NCI-H524 (cell line): Measurements from ENCODE around the gene FBLN7.

Source experiments
- DNase-seq, 2 experiments: peaks; one replicate each; lab custom pipeline; 2025; lab: John Stamatoyannopoulos, UW

Gene FBLN7

DNA sequence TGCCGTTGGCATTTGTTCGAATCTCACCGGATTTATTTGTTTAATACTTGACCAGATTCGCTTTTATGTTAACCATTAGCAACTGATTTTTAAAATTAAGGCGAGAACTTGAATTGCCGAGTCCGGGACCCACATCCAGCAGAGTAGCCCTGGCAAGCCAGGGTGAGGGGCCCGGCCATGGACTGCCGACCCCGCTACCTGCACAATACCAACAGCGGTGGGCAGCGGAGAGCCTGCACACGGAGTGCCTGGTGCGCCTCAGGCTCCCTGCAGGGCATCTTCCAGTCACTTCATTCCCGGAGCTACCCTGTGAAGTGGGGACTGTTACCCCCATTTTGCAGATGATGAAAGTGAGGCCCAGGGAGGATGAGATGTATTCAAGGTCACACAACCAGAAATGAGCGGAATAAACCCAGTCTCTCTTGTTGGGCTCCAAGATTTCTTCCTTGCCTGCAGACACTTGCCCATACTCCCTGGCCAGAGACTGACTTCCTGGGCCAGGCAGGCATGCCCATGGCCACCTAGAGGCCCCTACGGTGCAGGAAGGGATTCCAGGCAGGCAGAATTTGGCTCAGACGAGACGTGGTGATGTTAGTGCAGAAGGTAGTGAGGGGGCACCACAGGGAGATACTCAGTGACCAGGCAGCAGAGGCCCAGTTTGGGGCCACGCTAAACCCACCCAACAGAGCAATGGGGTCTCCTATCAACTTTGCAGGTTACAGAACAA lies 2.9 kb downstream of the FBLN7 start:
- no peak for DNase-seq

DNA sequence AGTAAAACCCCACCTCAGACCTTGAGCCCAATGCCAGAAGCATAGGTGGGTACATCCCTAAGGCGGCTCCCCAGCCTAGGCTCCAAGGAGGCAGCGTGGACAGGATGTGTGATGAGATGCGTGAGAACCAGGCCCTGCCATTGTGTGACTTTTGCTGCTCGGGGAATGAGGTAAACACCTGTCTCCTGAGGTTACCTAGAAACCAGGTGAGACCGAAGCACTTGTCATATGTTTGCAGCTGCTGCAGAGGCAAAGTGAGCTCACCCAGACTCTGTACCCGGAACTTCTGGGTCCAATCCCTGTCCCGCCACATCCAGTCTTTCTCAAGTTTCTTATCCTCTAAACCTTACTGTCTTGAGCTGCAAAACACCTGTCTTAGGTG lies 3.4 kb downstream of the FBLN7 start:
- no peak for DNase-seq

DNA sequence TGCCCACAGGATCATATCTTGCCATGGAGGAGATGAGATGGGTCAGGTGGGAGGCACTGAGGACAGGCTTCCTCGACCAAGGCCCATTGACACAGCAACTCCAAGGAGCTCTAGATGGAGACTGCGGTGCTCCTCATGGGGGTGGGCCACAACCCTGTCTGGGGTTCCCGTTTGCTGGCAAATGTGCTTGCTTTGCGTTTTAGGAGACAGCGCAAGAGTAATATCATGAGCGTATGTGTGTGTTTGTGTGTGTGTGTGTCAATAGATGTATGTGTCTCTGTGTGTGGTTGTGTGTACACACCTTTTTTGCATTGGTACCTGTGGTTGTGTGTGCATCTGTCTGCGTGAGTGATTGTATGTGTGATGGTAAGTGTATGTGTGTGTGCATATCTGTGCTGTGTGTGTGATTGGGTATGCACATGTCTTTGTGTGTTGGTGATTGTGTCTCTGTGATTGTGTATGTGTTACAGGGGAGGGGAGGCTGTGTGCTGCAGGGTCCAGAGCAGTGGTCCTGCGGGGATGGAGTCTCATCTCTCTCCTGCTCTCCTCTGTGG lies 4.4 kb downstream of the FBLN7 start:
- DNase-seq: no peak

DNA sequence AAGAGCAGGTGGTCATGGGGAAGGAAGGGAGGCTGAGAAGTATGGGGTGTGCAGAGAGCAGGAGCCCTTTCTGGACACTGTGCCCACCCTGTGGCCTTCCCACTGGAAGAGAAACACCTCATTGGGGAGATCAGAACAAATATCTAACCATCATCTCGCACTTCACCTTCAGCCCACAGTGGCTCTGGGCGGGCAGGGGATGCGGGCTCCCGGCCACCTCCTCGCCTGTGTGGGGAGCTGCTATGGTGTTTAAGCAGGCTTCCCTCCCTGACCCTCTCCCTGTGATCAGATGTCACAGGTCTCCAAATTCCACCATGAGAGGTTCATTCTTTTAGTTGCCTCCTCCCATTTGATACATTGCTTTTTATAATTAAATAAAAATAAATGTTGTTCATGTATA lies 5.0 kb downstream of the FBLN7 start:
- DNase-seq: no peak

DNA sequence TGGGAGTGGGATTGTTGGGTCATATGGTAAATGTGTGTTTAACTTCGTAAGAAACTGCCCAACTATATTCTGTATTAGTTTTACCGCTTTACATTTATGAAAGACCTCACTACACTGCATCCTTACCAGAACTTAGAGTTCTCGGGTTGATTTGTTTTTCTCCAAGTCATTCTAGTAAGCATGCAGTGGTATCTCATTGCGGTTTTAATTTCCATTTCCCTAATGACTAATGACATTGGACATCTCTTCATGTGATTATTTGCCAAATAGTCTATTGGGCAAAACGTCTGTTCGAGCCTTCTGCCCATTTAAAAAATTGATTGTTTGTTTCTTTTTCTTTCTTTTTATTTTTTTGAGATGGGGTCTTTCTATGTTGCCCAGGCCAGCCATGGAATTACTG lies 6.8 kb downstream of the FBLN7 start:
- no peak for DNase-seq

DNA sequence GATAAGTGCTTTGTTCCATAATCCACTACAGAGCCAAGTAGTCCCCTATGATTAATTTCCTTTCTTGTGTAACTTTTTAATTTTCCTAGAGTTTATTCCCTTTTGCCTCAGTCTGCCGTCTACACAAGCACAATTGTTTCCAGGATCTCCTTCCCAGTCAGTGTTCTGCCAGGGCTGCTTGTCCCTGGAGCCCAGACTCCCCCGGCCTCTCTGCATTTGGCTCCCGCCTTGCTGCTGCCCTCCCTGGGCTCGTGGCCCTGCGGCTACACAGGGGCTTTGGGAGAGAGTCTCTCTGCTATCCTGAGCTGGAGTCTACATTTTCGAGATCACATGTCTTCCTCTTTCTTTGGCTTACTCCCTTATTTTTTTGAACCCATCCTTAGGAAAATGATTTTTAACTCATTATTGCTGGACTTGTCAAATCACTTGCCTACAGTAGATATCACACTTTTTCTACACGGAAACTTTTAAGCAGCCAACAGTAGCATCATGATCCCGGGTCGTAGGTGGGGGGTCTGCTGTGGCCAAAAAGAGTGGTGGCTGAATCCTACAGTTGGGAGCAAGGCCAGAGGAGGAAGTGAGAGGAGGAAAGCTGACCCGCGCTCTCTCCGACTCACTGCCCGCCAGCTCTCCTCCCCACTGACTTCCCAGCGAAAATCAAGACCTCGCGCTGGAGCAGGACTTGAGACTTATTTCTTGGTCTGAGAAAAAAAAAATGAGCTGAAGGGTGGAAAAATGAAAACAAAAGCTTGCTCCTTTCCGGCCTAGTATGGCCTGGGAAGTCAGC lies 9.4 kb downstream of the FBLN7 start:
- no peak for DNase-seq

DNA sequence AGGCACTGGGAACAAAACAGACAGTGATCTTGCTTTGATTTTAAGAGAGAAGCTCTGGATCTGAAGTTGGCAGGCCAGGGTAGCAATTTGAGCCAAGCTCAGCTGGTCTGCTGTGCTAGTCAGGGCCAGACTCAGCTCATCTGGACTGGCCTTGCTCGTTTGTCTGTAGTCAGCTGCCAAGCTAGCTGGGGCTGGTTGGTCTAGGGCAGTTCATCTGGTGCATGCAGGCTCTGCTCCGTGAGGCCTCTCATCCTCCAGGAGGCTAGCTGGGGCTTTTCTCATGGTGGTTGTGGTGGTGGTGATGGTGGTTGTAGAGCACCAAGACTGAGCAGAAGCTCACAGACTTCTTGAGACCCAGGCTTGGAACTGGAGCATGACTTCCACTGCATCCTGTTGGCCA lies 10.3 kb downstream of the FBLN7 start:
- no peak for DNase-seq

DNA sequence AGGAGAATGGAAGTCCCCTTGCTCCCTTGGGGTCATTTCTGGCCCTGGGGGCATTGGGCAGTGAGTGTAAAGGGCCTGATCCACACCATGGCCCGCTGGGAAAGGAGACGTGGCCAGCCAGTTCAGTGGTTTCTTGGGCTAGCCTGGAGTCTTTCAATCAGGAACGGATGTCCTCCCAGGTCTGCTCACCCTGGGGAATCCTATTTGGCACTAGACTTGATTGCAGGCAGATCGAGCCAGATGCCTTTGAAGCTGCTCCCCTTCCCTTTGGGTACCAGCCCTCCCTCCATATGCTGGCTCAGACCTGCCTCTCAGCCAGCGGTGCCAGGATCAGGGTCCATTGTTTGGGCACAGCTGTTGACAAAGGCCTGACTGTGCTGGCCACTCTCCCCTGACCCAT lies 11.0 kb downstream of the FBLN7 start:
- no peak for DNase-seq

DNA sequence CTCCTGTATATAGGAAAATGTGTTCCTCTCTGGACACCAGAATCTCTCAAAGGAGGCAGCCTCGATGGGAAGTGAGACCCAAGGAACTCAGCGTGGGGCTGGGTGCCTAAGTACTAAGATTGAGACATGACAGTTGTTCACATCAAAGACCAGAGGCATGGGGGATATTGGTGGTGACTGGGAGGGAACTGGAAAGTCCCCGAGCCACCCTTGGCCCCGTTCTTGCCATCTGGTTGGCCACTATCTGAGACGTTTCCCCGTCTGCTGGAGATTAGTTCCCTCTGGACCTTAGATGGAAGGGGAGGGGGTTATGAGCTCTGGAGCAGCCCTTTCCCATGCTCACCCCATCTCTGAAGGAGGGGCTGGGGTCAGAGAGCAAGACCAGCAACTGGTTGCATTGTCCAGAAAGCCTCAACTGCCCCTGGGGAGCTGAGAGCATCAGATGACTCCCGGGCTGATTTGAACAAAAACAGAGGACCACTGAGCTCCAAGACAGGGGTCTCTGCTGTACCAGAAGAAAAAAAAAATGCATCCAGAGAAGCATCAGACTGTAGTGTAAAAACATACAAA lies 11.8 kb downstream of the FBLN7 start:
- DNase-seq: no peak

DNA sequence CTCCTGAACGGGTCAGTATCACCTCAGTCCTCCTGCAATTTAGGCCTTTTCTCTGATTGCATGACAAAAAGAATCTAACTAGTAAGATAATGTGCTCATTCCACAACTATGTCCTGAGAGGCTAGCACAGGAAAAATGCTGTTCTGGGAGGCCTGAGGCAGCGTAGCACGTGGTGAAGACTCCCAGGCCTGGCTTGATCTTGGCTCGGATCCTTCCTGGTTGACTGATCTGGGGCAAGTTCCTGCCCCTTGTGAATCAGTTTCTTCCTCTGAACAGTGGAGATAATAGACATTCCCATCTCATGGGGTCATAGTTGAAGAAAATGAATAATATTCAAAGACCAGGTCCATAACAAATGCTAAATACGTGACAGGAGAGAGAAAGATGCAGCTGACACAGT lies 12.3 kb downstream of the FBLN7 start:
- DNase-seq: no peak

DNA sequence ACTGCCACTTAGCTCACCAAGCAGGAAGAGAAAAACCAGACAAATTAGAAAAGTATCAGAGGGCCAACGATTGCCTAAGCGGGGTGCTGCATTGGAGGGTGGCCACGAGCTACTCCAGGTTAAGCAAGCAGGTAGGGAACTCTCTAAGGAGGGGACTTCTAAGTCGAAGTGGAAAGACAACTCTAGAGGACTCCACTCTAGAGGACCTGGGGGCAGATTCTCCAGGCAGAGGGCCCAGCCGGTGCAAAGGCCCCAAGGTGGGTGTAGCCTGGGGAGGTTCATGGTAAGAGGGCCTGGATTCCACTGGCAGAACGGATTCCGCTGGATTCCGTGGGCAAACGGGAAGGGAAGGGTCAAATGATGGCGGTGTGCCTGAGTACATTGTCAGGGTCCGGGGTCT lies 12.7 kb downstream of the FBLN7 start:
- no peak for DNase-seq

DNA sequence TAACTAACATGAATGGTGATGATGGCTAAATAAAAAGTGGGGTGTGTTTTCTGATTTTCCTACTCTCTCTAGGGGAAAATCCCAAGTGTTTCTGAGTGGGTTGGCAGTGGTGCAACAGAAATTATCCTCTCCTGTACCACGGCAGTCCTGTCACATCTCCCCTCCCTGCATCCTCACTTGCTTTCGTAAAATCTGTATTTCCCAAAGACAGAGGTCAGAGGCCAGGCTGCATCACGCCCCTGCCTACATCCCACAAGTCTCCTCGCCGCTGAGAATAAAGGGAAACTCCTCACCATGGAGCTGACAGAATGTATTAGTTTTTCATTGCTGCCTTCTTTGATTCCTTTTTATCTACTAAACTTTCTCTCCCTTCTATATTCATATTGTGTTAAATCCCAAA lies 13.1 kb downstream of the FBLN7 start:
- no peak for DNase-seq

DNA sequence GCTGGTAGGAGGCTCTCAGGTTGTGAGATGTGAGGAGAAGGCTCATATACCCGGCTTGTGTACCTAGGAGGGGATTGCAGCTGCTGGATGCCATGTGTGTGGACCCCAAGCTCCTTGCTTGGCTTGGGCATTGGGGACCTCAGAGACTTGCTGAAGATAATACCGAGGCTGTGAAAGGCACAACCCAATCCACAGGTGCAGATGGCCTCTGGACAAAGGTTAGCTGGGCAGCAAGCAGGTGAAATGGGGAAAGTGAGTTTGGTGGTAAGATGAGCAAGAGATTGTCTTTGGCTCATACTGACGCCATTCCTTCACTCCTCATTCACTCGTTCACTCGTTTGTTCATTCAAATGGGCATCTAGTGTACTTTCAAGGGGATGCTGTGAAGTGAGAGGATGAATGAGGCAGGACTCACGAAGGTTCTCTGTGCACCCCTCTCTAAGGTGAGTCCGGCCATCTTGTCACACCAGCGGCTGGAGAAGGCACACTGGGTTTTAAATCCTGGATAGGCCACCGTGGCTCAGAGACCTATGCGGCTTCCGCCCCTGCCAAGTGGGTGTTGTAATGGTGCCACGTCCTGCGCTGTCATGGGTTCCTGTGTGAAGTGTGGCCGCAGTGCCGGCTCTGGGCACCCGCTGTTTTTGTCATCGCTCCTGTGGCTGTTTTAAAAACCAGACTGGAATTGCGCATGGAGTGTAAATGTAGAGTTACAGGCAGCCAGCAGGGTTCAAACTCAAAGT lies 13.7 kb downstream of the FBLN7 start:
- no peak for DNase-seq

DNA sequence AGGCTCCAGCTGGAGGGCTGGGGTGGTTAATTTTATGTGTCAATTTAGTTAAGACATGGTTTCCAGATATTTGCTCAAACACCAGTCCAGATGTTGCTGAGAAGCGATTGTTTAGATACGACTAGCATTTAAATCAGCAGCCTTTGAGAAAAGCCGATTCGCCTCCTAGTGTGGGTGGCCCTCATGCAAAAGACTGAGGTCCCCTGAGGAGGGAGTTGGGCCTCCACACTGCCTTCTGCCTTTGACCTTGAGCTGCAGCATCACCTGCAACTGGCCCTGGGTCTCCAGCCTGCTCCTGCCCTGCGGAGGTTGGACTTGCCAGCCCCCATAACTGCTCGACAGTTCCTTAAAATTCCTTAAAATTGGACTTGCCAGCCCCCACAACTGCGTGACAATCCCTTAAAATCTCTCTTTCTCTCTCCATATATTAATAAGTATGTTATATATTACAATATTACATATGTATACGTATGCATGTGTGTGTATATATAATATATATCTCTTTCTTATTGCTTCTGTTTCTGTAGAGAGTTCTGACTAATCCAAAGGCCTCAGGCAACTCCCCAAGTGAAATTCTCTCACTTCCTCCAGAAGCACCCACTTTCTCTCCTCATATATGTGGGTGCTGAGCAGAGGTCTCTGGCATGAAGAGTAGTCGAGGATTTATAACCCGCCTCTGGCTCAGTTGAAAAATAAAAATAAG lies 14.4 kb downstream of the FBLN7 start:
- no peak for DNase-seq

DNA sequence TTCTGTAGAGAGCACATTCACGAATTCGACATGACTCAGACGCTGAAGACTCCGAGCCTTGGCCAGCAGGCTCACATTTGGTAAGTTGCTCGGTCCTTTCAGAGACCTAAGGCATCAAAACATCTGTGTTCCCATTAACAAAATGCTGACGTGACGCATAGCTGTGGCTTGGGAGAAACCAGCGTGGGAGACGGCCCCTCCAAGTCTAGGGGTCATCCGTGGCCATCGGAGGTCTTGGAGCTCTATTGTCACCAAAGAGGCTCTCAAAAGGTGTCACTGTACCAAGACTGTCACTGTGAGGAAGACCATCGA lies 14.9 kb downstream of the FBLN7 start:
- no peak for DNase-seq

DNA sequence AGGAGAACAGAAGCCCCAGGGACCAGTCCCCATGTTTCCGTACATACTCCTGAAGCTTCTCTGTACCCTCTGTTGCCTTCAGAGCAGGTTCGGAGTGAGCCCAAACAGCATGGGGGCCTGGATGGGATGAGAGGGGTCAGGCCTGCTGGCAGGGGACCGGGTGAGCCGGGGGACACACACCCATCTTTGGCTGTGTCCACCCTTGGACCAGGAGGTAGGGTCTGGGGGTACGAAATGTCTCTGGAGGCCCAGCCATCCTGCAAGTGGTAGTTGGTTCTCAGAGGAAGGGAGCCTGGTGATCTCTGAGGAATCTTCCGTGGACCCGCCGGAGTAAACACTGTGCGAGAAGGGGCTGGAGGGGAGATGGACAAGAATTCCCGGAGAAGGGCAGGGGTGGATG lies 15.3 kb downstream of the FBLN7 start:
- no peak for DNase-seq

DNA sequence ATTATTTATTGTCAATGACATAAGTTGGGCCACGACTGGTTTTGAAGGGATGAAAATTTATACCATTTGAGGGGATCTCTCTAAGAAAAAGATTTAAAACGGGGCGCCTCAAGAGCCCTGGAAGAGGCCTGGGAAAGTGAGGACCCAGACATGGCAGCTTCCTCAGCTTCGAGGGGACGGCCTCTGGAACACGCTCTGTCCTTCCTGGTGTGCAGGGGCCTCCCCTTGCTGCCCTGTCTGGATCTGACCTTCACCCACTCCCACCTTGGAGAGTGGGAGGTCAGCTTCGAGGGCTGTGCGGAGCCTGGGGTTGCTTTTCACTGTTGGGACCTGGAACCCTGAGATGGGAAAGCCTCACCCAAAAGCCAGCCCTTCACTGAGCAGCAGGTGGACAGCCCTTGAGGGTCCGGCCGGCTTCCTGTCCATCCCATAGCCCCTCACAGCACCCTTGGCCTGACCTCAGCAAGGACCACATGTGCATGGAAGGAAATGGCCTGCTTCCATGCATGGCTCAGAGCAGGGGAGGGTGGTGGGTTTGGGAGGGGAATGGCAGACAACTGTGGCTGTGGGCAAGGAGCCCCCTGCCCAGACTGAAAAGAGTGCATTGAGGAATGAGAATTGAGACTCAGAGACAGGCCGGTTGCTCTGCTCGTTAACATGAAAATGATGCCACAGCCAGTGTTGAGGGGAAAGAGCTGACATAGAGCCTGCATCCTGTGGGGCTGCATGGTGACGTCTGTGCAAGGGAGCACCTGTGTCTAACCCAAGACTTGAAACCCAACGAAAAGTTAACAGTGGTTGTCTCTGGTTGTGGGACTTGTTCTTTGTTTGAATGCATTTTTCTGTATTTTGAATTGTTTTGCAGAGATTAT lies 16.3 kb downstream of the FBLN7 start:
- DNase-seq: no peak

DNA sequence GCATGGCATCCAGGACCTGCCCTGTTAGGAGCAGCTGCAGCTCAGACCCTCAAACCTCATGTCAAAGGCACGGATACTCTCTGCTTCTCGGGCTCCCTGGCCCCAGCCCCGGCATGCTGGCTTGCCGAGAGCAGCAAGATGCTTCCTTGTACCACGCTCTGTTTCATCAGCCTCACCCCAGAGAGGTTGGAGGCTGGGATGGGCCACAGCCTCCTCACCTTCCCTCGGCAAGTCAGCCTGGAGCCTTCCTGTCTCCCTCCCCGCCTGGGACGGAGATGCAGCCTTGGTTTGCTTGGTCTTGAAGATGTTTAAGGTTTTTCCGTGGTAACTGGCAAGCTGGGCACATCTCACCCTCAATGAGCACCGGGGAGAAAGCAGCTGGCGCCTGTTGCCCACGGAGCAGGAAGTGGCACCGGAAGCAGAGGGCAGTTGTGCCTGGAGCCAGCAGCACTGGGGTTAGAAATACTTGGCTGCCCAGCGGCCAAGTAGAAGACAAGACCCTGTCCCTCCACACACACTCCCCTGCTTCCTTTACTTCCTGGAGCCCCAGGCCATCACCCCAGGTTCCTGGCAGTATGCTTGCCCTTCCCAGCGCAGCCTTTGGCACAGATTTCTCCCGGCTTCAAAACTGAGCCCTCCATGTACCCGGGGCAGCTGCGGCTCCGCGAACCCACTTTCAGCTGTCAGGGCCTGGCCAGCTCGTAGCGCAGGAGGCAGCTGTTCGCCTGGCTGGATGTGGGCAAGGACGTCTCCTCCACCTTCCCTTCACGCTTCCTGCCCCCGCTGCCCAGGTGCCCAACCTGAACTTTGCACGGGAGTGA lies 17.4 kb downstream of the FBLN7 start:
- no peak for DNase-seq

DNA sequence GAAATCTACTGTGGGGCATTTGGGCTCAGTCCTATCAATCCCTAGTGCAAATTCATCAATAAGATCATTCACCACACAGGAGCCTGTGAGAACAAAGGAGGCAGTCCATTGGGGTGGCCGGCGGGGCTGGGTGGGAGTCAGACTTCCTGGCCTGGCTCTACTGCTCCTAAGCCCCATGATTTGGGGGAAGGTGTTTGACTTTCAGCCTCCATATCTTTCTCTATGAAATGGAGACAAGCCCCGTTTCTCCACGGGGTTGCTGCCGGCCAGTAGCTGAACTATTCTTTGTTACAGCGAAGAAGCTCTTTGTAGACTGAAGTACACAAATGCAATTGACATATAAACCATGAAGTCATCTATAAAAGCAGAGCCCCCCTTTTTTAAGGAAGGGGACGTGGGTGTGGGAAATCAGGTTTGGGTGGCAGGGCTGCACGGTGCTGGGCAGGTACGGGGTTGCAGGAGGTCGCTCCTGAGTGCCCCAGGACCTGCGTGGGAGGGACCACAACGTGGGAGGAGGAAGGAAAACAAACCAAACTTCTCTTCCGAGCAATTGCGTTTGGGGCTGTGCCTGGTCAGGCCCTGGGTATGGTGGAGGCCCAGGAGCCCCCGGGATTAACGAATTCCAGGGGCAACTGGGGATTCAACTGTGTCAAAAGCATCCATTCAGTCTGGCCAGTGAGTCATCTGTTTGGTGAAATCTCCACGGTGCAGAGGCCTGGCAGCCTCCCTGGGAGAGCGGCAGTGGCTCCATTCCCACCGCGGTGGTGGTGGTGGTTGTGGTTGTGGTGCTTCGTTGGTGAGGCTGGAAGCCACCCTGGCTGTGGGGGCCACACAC lies 18.2 kb downstream of the FBLN7 start:
- DNase-seq: no peak
